HG02870 (cell line): ENCODE results near the gene MYH11.

Source experiments
- ATAC-seq: cut with Tn5 transposase; IDR thresholded peaks from one replicate; pipeline ENCODE4 v1.9.1; 2021; ENCODE audit warnings: mild to moderate bottlenecking, moderate library complexity; ENCODE audit not compliant: unreplicated experiment

MYH11 gene

DNA sequence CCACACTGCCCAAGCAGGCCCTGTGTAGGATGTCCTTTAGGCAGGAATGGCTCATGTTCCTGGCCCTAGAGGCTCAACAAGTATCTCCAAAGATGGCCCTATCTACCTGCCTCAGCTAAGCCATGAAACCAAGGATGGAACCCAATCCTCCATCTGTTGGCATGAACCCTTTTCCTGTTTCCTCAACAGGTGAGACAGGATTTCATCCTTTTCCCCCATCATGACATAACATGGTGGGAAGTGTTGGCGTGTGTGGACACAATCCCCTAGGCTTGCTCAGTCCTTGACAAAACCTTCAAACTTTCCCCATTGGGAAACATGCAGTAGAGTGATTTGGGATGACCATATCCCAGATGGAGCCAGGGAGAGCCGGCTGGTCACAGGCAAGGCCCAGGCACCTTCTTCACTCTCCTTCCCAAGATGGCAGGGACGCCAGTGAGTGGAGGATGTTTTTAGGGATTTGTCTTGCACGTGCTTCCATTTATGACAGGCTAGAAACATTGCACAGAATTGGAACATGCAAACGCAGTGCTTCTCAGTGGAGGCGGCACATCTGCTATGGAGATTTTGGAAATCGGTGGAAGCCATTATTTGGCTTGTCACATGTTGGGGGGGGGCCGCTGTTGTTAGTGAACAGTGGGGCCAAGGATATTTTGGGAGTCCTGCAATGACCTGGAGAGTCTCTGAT is 77.0 kb downstream of the MYH11 start:
- ATAC-seq, result no peak

DNA sequence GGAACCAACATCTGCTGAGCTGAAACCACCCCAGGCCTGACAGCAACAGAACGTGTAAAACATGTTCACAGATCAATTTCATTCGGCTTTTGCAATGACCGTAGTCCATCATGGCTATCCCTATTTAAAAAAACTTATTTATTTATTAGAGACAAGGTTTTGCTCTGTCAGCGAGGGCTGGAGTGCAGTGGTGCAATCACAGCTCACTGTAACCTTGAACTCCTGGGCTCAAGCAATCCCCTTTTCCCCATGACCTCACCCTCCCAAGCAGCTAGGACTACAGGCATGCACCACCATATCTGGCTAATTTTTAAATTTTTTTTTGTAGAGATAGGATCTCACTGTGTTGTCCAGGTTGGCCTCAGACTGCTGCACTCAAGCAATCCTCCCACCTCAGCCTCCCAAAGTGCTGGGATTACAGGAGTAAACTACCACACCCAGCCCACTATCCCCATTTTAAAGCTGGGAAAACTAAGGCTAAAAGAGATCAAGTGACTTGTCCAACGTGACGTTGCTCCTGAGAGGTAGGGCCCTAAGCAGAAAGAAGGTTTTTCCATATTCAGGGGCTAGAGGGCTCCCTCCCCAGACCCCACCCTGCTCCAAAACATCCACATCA is 77.7 kb downstream of the MYH11 start:
- no peak for ATAC-seq

DNA sequence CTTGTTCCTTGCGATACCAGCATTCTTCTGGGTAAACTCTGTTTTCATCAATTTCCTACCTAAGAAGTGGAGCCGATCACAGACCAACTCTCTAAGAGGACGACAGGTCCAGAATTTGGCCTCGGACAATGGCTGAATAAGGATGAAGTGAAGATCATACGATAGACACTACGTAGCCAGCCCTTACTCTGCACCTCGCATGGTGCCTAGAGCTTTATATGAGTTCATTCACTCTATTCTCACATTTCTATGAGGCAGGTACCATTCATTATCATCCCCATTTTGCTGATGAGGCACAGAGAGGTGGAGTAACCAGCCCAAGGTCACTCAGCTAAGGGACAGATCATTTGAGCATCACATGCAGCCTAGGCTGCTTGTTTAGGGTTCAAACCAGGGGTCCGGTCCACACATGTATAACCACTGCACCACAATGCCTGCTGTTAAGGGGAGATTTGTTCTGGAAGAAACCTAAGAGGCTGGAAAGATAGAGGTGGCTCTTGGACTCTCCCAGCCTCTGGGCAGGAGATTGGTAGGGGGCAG is 78.6 kb downstream of the MYH11 start:
- ATAC-seq, result no peak

DNA sequence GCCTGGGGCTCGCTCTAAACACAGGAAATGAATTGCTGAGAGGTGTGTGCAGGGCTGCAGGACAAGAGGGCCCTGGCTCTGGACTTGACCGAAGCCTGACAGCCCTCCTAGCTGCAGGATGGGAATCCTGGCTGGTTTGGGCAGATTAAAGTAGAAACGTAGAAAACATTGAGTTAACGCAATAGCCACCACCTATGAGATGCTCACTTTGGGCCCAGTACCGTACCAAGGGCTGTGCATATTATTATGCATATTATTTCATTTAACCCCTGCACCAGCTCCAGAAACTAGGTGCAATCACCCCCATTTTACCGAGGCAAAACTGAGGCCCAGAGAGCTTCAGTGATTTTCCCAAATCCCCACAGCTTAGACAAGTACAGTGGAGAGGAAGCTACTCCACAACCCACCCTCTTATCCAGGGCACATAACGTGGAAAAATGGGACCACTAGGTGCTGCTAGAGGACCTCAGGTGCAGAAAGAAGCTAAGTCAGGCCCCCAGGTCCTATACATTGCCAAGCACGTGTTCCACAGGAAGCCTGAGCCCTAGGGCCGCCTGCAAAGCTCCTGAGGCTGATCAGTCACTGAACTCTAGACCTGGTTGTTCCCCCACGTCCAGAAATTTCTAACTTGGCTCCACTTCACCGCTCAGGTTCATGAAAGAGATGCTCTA is 79.2 kb downstream of the MYH11 start:
- no peak for ATAC-seq

DNA sequence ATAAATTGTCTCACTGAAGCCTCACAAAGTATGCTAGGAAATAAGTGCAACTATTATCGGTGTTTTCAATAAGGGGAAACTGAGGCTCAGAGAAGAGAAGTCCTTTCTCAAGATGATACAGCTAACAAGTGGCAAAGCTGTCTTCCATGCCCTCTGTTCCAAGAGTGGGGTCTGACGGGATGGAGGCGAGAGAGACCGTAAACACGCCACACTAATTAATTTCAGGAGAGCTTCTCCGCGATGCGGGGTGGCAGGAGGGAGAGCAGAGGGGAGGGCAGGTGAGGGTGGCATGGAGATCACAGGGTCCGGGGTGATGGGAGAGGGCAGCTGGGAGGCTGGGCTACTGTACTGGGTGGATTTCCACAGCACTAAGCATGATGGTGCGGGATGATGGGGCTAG is 80.3 kb downstream of the MYH11 start:
- no peak for ATAC-seq

DNA sequence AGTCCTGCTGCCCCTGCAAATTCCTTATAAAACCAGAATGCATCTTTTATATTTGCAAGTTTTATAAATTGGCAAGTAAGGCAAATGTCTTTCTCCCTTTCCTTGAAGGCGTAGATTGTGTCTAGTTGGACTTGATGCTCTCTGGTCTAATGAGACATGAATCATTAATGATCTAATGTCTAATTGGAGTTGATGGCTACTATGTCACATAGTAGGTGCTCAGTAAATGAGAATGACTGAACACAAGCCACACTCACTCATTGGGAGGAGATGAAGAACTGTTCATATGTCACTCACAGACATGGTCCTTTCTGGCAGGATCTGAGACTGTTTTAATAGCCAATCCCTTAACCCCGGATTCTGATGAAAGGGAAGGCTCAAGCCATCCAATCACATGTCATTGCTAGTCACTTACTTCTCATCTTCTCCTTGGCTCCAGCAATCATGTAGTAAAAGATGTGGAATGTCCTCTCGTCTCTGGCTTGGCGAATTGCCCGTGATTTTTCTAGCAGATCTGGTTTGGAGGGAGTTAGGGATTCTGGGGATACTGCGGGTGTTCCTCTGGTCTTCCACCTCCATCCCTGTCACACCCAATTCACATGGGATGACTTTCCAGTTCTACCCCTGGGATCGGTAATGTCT is 81.0 kb downstream of the MYH11 start:
- no peak for ATAC-seq

DNA sequence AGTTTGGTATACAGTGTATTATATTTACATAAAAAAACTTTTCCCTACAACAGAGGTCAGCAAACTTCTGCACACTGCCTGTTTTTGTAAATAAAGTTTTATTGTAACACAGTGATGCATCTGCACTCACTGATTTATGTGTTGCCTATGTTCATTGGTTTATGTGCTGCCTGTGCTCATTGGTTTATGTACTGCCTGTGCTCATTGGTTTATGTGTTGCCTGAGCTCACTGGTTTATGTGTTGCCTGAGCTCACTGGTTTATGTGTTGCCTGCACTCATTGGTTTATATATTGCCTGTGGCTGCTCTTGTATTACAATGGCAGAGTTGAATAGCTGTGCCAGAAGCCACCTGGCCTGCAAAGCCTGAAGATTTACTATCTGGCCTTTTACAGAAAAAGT is 81.6 kb downstream of the MYH11 start:
- no peak for ATAC-seq

DNA sequence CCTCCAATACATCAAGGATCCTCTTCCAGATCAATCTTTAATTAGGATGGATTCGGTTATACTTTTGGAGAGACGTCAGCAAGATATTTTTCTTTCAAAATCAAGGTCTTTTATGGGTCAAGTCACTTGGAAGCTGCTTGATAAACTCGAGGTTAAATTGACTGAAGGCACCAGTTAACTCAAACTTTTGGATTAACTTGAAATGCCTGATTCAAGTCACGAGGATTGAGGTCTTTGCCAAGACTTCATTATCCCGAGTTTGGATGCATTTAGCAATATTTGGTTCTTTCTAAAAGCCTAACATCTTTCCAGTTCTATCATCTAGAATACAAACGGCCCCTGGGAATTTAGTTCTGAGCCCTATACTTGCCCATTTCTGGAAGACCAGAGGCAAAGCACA is 82.9 kb downstream of the MYH11 start:
- no peak for ATAC-seq

DNA sequence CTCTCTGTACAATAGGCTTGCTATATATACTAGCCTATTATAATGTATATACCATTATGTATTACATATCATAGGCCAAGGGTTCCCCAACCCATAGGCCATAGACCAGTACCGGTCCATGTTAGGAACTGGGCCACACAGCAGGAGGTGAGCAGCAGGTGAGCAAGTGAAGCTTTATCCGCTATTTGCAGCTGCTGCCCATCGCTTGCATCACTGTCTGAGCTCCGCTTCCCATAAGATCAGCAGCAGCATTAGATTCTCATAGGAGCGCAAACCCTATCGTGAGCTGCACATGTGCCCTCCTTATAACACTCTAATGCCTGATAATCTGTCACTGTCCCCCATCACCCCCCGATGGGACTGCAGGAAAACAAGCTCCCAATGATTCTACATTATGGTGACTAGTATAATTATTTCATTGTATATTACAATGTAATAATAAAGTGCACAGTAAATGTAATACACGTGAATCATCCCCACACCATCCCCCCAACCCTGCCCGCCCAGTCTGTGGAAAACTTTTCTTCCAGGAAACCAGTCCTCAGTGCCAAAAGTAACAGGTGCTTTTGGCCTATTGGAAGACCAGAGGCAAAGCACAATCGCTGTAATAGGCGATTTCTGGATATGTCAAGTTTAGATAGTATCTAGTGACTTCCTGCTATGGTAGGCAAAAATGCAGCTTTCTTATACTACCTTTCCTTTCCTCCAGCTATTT is 84.1 kb downstream of the MYH11 start:
- no peak for ATAC-seq

DNA sequence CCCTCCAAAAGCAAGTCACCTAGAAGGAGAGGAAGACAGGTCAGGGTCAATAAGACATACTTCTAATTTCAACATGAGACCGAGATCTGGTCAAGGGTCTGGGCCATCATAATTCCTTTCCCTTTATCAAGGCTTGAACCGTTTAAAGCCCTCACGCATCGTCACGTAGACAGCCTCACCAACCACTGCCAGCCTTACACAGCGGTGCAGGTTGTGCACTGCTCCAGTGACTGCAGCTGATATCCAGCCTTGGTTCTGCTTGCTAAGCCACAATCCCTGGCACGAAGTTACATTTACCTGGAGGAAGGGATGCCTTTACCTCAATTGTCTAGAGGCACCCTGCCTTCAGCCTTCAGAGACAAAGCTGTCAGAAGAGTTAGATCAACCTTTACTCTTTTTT is 85.1 kb downstream of the MYH11 start:
- no peak for ATAC-seq

DNA sequence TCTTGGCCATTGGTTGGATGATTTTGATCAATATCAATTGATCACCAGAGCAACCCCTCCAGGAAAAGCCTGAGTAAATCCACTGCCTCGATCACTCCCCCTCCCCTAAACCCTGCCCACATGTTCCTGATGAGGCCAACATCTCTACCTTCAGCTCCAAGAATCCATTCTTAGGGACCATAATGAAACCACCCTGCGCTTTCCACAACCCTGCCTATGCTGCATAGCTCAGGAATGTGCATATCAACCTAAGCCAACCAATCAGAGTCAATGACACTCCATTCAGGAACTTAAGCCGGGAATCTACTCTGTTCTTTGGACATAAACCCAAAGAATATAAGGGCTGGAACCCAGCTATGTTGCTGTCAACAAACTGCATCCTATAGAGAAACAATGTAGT is 86.3 kb downstream of the MYH11 start:
- ATAC-seq, result no peak

DNA sequence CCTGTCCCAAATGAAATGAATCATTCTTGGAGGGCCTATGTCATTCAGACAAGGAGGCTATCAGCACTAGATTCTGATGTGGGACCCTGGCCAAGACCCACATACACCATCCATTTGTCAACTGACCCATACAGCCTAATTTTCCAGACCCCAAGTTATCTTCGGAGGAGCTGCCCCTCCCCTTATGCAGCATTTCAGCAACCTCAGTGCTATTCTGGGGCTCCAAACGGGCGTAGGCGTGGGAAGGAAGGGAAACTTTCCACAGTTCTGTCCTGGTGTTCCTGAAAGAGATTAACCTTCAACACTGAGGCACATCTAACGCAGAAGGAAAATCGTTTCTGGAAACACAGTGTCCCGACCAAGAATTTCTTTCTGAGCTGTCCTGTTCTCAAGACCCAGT is 86.7 kb downstream of the MYH11 start:
- no peak for ATAC-seq

DNA sequence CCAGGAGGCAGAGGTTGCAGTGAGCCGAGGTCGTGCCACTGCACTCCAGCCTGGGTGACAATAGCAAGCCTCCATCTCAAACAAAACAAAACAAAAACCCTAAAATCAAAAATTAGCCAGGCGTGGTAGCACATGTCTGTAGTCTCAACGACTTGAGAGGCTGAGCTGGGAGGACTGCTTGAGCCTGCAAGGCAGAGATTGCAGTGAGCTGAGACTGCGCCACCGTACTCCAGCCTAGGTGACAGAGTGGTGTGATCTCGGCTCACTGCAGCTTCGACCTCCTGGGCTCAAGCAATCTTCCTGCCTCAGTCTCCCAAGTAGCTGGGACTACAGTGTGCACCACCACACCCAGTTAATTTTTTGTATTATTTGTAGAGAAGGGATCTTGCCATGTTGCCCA is 87.6 kb downstream of the MYH11 start:
- no peak for ATAC-seq

DNA sequence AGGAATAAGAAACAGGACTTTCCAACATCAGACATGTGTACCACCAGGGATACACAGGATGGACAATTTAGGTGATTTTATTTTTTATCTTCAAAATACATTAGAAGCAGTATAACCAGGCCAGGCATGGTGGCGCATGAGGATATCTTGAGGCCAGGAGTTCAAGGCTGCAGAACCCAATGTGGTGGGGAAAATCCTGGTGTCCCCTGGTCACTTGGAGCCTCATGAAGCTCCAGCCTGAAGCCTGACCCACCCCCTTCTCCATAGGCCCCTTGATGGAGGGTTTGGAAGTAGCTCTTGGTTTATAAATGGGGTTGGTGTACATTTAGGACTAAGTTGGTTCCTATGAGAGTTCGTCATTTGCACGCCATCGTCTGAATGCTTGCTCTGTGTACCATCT is 88.6 kb downstream of the MYH11 start:
- no peak for ATAC-seq

DNA sequence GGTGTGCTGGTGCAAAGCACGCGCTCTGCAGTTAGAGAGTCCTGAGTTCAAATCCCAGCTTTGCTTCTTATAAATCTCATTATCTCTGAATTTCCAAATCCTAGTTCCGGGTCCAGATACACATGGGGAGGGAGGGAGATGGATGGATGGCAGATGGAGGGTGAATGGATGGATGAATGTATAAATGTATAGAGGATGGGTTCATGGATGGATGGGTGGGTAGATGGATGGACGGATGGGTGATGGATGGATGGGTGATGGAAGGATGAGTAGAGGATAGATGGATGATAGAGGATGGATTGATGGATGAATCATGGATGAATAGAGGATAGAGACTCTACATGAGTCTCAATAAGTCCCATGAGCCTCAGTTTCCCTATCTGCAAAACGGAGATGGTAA is 89.9 kb downstream of the MYH11 start:
- ATAC-seq, result no peak

DNA sequence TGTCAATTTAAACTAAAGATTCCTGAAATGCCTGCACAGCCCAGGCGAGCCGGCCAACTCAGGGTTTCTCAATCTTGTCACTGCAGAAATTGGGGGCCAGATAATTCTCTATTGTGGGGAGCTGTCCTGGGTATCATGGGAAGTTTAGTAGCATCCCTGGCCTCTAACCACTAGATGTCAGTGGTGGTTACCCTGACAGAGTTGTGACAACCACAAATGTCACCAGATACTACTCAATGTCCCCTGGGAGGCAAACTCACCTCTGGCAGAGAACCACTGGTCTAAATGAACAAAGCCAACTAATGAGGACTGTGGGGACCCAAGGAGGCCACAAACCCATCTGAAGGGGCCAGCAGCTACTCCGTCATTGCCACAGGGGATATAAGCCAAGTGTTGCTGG is 90.9 kb downstream of the MYH11 start:
- peak; percentile 57 for ATAC-seq

DNA sequence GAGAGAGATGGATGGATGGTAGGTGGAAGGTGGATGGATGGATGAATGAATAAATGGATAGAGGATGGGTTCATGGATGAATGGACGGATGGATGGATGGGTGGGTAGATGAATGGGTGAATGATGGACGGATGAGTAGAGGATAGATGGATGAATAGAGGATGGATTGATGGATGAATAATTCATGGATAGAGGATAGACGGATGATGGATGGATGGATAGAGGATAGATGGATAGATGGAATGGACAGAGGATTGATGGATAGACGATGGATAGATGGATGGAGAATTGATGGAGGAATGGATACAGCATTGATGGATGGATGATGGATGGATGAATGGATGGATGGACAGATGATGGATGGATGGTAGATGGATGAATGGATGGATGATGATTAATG is 91.7 kb downstream of the MYH11 start:
- no peak for ATAC-seq

DNA sequence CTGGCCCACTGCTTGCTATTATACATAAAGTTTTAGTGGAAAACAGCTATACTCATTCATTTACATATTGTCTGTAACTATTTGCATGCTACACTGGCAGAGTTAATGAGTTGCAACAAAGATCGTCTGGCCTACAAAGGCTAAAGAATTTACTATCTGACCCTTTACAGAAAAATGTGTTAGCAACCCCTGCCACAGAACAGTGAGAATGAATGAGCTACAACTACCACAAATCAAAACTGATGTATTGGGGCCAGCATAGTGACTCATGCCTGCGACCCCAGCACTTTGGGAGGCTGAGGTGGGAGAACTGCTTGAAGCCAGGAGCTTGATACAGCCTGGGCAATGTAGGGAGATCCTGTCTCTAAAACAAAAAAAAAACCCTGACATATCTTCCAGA is 92.7 kb downstream of the MYH11 start:
- ATAC-seq, result no peak

DNA sequence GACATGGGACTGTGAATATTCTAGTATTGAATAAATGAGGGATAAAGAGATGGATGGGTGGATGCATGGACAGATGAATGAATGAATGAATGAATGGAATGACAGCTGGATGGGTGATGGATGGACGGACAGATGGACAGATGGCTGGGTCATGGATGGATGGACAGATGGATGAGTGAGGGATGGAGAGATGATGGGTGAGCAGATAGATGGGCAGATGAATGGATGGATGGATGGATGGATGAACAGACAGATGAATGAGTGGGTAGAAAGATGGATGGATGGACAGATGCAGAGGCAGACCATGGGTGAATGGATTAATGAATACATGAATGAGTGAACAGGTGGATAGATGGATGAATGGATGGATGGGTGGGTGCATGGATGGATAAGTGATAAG is 96.7 kb downstream of the MYH11 start:
- ATAC-seq, result no peak

DNA sequence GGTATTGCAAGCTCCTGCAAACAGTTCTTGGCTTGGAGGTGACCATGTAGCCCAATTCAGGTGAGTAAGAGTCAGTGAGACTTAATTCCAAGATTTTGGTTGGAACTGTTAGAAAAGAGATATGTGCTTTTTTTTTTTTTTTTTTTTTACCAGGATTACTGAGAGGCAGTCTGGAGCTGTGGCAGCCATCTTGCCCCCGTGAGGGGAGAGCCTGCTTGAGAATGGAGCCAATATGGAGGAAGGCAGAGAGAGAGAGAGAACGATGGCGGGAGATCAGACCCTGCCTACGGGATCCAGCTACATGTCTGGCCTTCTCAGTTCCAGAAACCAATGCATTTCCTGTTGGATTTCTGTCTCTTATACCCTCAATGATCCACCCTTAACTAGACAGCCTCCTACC is 97.8 kb downstream of the MYH11 start:
- ATAC-seq, result no peak

DNA sequence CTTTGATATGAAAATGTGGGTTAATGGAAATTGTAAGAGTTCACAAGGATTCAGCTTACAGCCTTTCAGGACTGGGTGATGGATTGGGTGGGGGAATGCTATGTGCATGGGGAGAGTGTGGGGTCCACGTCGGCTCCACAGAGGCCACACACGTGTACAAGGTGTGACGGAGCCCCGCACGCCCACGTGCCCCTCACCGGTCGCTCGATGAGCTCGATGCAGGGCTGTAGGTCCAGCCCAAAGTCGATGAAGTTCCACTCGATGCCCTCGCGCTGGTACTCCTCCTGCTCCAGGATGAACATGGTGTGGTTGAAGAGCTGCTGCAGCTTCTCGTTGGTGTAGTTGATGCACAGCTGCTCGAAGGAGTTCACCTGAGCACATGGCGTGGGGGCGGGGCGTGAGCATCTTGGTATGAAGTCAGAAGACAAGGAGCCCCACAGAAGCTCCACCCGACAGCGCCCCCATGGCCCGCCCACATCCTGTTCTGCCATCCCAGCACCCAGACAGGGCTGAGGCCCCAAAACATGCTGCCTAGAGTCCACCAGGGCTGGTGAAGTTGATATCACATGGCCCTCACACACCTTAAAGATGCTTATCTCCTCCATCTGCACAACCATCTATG is 99.1 kb downstream of the MYH11 start:
- ATAC-seq, result no peak
